Measurements from ENCODE around the gene NTM. TPM values are rescaled to one million over a fixed set of nuclear protein-coding genes. Genes with fewer than 3 reads are reported as not detected.

Gene NTM
- total RNA-seq, 3 donors from 2014 or later = 0.66 to 9.0 (median 1.0) TPM

GRCh38 chr11:131894615-131895544, 524.5 kb downstream of the NTM start:
- Histone ChIP-seq H3K4me3 (no peak overlapping the region), H3K9me3 (peaks cover 0 to 4% of the 10 kb centered on the region in 2 donors), H3K4me1 (no peaks in the 10 kb centered on the region), H3K27ac (no peak overlapping the region), H3K27me3 (no peaks in the 10 kb centered on the region), H3K36me3 (no peaks in the 10 kb centered on the region)
- intact Hi-C loops (cut with DNase I; ENCODE audit: low total_unique reads) = no loop called here
- no peak for TF ChIP-seq POLR2A (IDR thresholded peaks at IDR 0.05)
- TF ChIP-seq CTCF (IDR thresholded peaks at IDR 0.05) = no peak
- no peak for DNase-seq (ENCODE audit: low spot score in 2 of 2)

- no peak for DNase-seq (ENCODE audit: low spot score in 2 of 2)
- Histone ChIP-seq H3K27ac (no peak overlapping the region), H3K36me3 (no peaks in the 10 kb centered on the region), H3K4me3 (no peak overlapping the region), H3K27me3 (no peaks in the 10 kb centered on the region), H3K4me1 (no peaks in the 10 kb centered on the region), H3K9me3 (peaks cover 0 to 4% of the 10 kb centered on the region in 2 donors)
- TF ChIP-seq POLR2A (IDR thresholded peaks at IDR 0.05) (no peak), CTCF (IDR thresholded peaks at IDR 0.05) (no peak), POLR2AphosphoS5 (IDR thresholded peaks at IDR 0.05) (no peak)
- intact Hi-C loops (cut with DNase I; ENCODE audit: low total_unique reads) = no loop called here
These were observed 525.5 kb downstream of the NTM start for GRCh38 chr11:131895865-131896264.

- intact Hi-C loops (cut with DNase I; ENCODE audit: low total_unique reads) = no loop called here
- TF ChIP-seq POLR2AphosphoS5 (IDR thresholded peaks at IDR 0.05) (no peak), POLR2A (IDR thresholded peaks at IDR 0.05) (no peak), CTCF (IDR thresholded peaks at IDR 0.05) (no peak)
These were observed 526.7 kb downstream of the NTM start for GRCh38 chr11:131896978-131897615.

GRCh38 chr11:131897956-131898355, 527.5 kb downstream of the NTM start:
- Histone ChIP-seq H3K4me1 (no peaks in the 10 kb centered on the region), H3K9me3 (peaks cover 0 to 4% of the 10 kb centered on the region in 2 donors), H3K27ac (no peak overlapping the region), H3K4me3 (no peak overlapping the region), H3K27me3 (no peaks in the 10 kb centered on the region), H3K36me3 (no peaks in the 10 kb centered on the region)
- no peak for DNase-seq (ENCODE audit: low spot score in 2 of 2)
- TF ChIP-seq POLR2AphosphoS5 (IDR thresholded peaks at IDR 0.05) (no peak), POLR2A (IDR thresholded peaks at IDR 0.05) (no peak), CTCF (IDR thresholded peaks at IDR 0.05) (no peak)
- intact Hi-C loops (cut with DNase I; ENCODE audit: low total_unique reads) = no loop called here

More at GRCh38 chr11:131896978-131897615, 526.7 kb downstream of the NTM start:
- Histone ChIP-seq H3K9me3 (peaks cover 0 to 4% of the 10 kb centered on the region in 2 donors), H3K4me1 (no peaks in the 10 kb centered on the region), H3K36me3 (no peaks in the 10 kb centered on the region), H3K27ac (no peak overlapping the region), H3K4me3 (no peak overlapping the region), H3K27me3 (no peaks in the 10 kb centered on the region)
- no peak for DNase-seq (ENCODE audit: low spot score in 2 of 2)

GRCh38 chr11:131898949-131899348, 528.5 kb downstream of the NTM start:
- no peaks in the 10 kb centered on the region for H3K4me1 ChIP-seq
- H3K27me3 ChIP-seq = no peaks in the 10 kb centered on the region
- no peaks in the 10 kb centered on the region for H3K36me3 ChIP-seq
- H3K4me3 ChIP-seq = no peak overlapping the region
- intact Hi-C loops (cut with DNase I; ENCODE audit: low total_unique reads) = no loop called here
- no peak overlapping the region for H3K27ac ChIP-seq
- TF ChIP-seq POLR2AphosphoS5 (IDR thresholded peaks at IDR 0.05) (no peak), CTCF (IDR thresholded peaks at IDR 0.05) (no peak), POLR2A (IDR thresholded peaks at IDR 0.05) (no peak)
- peaks cover 0 to 4% of the 10 kb centered on the region in 2 donors for H3K9me3 ChIP-seq
- DNase-seq (ENCODE audit: low spot score in 2 of 2) = no peak

Data from breast epithelium (tissue), 4 donors.